Astrocyte of the cerebellum (primary cell): ENCODE results near the gene ZNF516.

Source experiments
- DNase-seq: peaks from one replicate; pipeline ENCODE4 v3.0.0-alpha.2; 2011; ENCODE audit warnings: low read depth
- H3K4me3 ChIP-seq: 2 replicates; pipeline ENCODE4 v1.5.1; 2011; ENCODE audit warnings: mild to moderate bottlenecking, low read depth, low read length, moderate library complexity
- CTCF ChIP-seq: IDR thresholded peaks from 2 replicates; pipeline ENCODE4 v1.5.1; 2012; ENCODE audit warnings: low read length, low read depth, moderate library complexity, mild to moderate bottlenecking; ENCODE audit errors: missing control alignments
- in situ Hi-C: cut with HindIII; loops from 2 replicates; pipeline ENCODE4 v1.10.0; 2017; ENCODE audit warnings: low sequenced_read_pairs

The ZNF516 gene

GRCh38 chr18:76377359-76377756 lies 117.7 kb downstream of the ZNF516 start:
- no peak for TF ChIP-seq CTCF
- no peak overlapping the region for H3K4me3 ChIP-seq
- no peak for DNase-seq
- in situ Hi-C loops, result loop anchor here (25.0 kb wide), 1 partner anchor 310 kb away; no protein-coding TSS in a partner anchor

- DNase-seq, result no peak
- no peak overlapping the region for H3K4me3 ChIP-seq
- in situ Hi-C loops, result loop anchor here (25.0 kb wide), 1 partner anchor 310 kb away; no protein-coding TSS in a partner anchor
- no peak for TF ChIP-seq CTCF
Observed at GRCh38 chr18:76376668-76377358, 118.2 kb downstream of the ZNF516 start.

- no peak for DNase-seq
- in situ Hi-C loops, result loop anchor here (25.0 kb wide), 1 partner anchor 311 kb away; no protein-coding TSS in a partner anchor
- H3K4me3 ChIP-seq, result no peak overlapping the region
- TF ChIP-seq CTCF, result no peak
Observed at GRCh38 chr18:76376225-76376624, 118.8 kb downstream of the ZNF516 start.

- in situ Hi-C loops, result loop anchor here (25.0 kb wide), 1 partner anchor 313 kb away; no protein-coding TSS in a partner anchor
Observed at GRCh38 chr18:76374330-76375281, 120.4 kb downstream of the ZNF516 start.

GRCh38 chr18:76373297-76373696 lies 121.7 kb downstream of the ZNF516 start:
- in situ Hi-C loops, result no loop called here
- no peak for TF ChIP-seq CTCF
- no peak for DNase-seq
- no peak overlapping the region for H3K4me3 ChIP-seq

More at GRCh38 chr18:76374330-76375281, 120.4 kb downstream of the ZNF516 start:
- TF ChIP-seq CTCF, result no peak
- no peak overlapping the region for H3K4me3 ChIP-seq
- no peak for DNase-seq
